GM19240 (cell line): Measurements from ENCODE around the gene MMP23B.

ENCODE experiments used
- DNase-seq: peaks from one replicate; pipeline ENCODE4 v3.0.0; 2011; ENCODE audit warnings: low spot score; ENCODE audit not compliant: insufficient read length

Gene MMP23B

GRCh38 chr1:1602304-1602967, 29.5 kb upstream of the MMP23B start:
- DNase-seq = peak; percentile 66

- DNase-seq = no peak
Measured at GRCh38 chr1:1602968-1603506, 28.9 kb upstream of the MMP23B start.

- no peak for DNase-seq
Measured at GRCh38 chr1:1603671-1604373, 28.2 kb upstream of the MMP23B start.

- no peak for DNase-seq
Measured at GRCh38 chr1:1604374-1605033, 27.5 kb upstream of the MMP23B start.

- no peak for DNase-seq
Measured at GRCh38 chr1:1605034-1605591, 26.9 kb upstream of the MMP23B start.

- no peak for DNase-seq
Measured at GRCh38 chr1:1605724-1606123, 26.2 kb upstream of the MMP23B start.

GRCh38 chr1:1606232-1606631, 25.7 kb upstream of the MMP23B start:
- DNase-seq = no peak

- no peak for DNase-seq
Measured at GRCh38 chr1:1609822-1610485, 22.0 kb upstream of the MMP23B start.

GRCh38 chr1:1610796-1611195, 21.2 kb upstream of the MMP23B start:
- DNase-seq = no peak

- DNase-seq = no peak
Measured at GRCh38 chr1:1612104-1612400, 19.9 kb upstream of the MMP23B start.

- DNase-seq = no peak
Measured at GRCh38 chr1:1613509-1614082, 18.4 kb upstream of the MMP23B start.

- no peak for DNase-seq
Measured at GRCh38 chr1:1614204-1614953, 17.6 kb upstream of the MMP23B start.

GRCh38 chr1:1614954-1615255, 17.1 kb upstream of the MMP23B start:
- DNase-seq = no peak

GRCh38 chr1:1615256-1616044, 16.5 kb upstream of the MMP23B start, which contains the start of gene MIB2:
TSS of gene MIB2 (plus strand) at chr1:1615500. CDS start at chr1:1623453, 7,953 bp downstream.
- DNase-seq = peak; percentile 100

GRCh38 chr1:1616045-1616790, 15.8 kb upstream of the MMP23B start:
- DNase-seq = no peak

- no peak for DNase-seq
Measured at GRCh38 chr1:1616838-1617237, 15.1 kb upstream of the MMP23B start.

GRCh38 chr1:1617516-1617915, 14.5 kb upstream of the MMP23B start:
- no peak for DNase-seq

GRCh38 chr1:1617925-1618324, 14.0 kb upstream of the MMP23B start:
- no peak for DNase-seq

GRCh38 chr1:1618396-1619068, 13.4 kb upstream of the MMP23B start:
- DNase-seq = no peak
